Sciatic nerve (tissue), 2 donors: ENCODE data around the gene TRIM26. TPM values are rescaled to one million over a fixed set of nuclear protein-coding genes. Genes with fewer than 3 reads are reported as not detected.

Experiments used
- ATAC-seq: fragments of 200-7000 bp; cut with Tn5 transposase; one replicate; pipeline ENCODE4 v1.9.1; 2020; ENCODE audit warnings: mild to moderate bottlenecking, moderate library complexity
- DNase-seq: peaks from one replicate; pipeline ENCODE4 v3.0.0-alpha.2; 2020; ENCODE audit warnings: low spot score
- intact Hi-C: fragments of 100-400 bp; cut with DNase I; formaldehyde crosslinking; loops from one replicate; pipeline ENCODE4 v1.14.2; 2022
- total RNA-seq: library from RNA; stranded (reverse); fragmentation: NEBNext Ultra II Directional; extraction: Animal tissue kit (Norgen Biotek cat#: 25700); gene quantifications from one replicate; pipeline ENCODE4 v1.2.1, GENCODE V29; 2021
- donor health status: DM: no; HTN: no; CAD: no.
- donor health status: DM: no; HTN: no; CAD: no.

Gene TRIM26
- total RNA-seq, 1 donor from 2014 or later: 42.6 TPM

DNA sequence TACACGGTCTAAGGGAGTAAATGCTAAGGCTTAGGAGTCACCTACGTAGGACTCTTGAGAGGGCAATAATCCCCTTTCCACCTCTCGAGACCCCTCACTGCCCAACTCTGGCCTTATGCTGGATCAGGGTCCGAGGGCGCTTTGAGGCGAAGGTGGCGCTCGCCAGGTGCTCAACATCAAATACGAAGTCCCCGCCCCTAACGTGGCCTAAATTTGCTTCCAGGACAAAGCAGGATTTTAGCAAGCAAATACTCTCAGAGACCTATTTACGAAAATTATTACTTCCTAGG lies 406 bp upstream of the TRIM26 start:
- intact Hi-C loops: no loop called here
- ATAC-seq (no peak), DNase-seq (no peak)

- intact Hi-C loops: no loop called here
- ATAC-seq (no peak), DNase-seq (no peak)
Observed at GRCh38 chr6:30211899-30212298, 1.3 kb downstream of the TRIM26 start.

DNA sequence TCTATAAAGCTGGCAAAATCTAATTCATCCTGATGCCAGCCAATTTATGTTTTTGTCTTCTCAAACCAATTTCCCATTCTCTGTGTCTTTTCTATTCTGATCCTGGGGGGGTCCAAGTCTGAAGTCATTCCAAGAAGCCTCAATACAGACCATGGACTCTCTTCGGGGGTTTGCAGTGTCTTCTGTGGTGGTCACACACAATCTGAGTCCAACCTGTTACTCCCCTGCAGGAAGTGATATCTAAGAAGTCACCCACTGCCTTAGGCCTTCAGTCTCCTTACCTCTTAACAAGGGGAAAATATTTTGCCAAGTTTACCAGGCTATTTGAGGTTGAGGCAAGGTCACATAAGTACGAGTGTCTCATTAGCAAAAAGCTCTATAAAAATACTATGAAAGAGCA lies 1.9 kb downstream of the TRIM26 start:
- intact Hi-C loops: no loop called here
- DNase-seq (no peak), ATAC-seq (no peak)

GRCh38 chr6:30207619-30208295 lies 5.4 kb downstream of the TRIM26 start:
- no peak for DNase-seq
- ATAC-seq: peak; percentile 87

DNA sequence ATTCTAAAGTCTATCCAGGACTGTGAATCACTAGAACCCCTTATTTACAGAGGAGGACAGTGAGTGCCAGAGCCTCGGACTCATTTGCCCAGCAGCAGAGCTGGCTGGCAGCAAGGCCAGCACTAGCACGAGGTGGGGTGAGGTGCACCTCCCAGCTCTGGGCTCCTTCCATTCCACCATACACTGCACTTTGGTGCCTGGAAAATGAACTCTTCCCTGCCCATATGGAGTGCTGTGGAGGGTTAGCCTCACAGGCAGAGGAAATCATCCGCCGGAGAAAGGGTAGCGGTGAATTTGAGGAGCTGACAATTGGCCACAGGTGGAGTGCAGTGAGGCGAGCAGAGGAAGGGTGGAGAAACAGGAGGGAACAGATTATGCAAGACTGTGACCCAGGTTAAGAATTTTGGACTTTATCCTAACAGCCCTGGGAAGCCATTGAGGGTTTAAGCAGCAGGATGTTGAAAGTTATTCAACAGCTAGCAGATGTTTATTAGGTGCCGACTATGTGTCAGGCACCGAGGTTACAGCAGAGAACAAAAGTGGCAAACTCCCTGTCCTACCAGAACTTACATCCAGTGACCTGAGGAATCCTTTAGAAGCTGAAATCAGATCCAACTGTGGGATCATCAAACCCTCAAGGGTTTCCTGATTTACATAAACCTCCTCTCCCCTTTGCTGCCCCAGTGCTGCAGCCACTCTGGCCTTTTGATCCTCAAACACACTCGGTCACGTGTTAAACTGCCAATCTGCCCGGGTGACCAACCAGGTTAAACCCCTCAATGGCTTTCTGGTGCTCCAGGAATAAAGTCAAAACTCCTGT lies 6.2 kb downstream of the TRIM26 start:
- DNase-seq (no peak), ATAC-seq (peak; percentile 93)
- intact Hi-C loops: no loop called here

More at GRCh38 chr6:30207619-30208295, 5.4 kb downstream of the TRIM26 start:
- intact Hi-C loops: no loop called here

DNA sequence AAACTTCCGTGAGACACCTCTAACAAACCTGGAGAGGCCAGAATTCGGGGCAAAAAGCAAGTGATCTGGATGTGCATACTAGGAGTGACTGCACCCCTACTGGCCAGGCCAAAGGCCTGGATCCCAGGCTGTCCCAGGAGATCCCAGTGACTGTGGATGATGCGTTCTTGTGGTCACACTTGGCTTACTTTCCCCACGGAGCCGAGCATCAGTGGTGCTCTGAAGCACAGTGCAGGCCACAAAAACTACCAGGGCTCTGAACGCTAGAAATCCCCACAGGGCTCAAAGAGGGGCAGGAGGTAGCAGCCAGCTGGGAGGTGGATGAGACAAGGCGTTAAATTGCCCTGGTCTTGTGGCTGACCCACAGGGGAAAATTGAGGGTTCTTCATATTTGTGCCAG lies 7.1 kb downstream of the TRIM26 start:
- DNase-seq (no peak), ATAC-seq (peak; percentile 6)
- intact Hi-C loops: no loop called here

GRCh38 chr6:30204116-30204515 lies 9.1 kb downstream of the TRIM26 start:
- no peak for DNase-seq
- intact Hi-C loops: no loop called here

DNA sequence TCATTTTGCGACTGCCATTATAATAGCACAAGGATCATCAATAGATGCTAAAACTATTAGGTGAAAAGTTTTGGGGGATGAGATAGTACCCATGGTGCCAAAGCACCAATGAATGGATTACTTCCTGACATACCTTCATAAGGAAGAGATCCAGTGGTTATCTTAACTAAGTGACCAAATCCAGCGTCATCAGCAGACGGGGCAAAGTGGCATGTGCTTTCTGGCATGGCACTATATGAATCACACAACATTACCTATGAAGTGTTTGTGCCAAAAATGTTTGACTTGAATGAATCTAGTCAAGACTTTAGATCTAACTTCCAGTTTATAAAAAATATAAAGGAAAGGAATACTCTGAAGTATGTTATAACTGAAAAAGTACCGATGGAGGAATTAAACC lies 10.8 kb downstream of the TRIM26 start:
- no peak for ATAC-seq
- DNase-seq: no peak
- intact Hi-C loops: no loop called here

More at GRCh38 chr6:30204116-30204515, 9.1 kb downstream of the TRIM26 start:
- no peak for ATAC-seq

DNA sequence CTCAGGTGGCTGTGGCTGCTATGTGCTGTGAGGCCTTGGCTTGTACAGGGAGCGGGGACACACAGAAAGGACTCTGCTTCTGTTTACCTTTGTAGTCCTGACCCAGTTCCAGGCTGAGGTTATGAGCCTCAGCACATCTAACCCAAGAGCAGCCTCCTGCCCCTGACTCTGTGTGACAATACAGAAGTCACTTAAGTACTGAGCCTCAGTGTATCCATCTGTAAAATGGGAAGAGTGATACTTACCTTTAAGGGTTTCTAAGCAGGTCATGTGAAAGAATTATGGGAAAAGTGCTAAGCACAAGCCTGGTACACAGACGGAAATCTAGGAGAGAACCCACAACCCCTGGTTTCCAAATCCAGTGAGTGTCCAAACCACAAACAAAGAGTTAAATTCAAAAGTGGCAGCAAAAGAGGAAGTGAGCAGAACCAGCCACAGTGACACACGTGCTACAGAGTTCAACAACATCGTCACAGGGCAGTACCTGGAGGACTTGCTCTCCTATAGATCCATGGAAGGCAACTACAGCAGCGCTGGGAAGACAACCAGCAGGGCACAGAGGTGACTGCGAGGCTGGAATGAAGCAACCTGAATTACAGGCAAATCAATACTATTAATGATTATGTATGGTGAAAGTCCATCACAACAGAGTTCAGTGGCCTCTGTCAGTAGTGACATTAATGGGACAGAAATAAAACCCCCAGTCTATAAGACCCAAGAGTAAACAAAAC lies 12.5 kb downstream of the TRIM26 start:
- intact Hi-C loops: no loop called here
- DNase-seq (no peak), ATAC-seq (no peak)

DNA sequence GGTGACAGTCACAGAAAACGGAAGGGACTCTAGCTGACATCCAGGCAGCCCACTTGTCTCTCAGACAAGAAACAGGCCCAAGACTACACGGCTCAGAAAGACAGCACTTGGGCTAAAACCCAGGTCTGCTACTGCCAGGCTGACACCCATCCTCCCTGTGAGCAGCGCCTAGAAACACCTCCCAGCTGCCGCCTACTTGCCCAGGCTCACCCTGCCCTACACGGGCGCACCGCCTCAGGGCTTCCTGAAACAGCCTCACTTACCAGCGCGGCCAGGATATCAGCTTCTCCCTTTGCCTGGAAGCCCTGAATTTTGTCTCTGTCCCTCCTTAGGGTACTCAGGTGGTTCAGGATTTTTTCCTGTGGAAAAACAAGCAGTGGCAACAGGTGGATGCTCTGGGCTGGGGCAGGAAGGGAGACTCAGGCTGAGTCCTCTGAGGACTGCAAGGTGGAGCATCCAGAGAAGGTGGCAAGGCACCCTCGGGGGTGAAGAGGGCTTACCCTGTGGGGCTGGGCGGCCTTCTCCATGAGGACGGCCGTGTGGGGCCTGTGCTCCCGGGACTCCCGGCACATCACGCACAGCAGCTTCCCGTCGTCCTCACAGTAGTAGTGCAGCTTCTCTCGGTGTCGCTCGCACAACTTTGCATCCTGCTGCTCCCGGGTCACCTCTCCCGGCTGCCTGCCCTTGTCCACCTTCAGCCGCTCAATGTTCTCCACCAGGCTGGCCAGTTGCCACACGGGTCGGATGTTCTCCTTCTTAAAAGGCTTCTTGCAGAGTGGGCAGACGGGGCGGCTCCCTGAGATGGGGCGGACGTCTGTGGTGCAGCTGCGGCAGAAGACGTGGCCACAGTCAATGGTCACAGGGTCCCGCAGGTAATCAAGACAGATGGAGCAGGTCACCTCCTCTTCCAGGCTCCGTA lies 14.8 kb downstream of the TRIM26 start:
- intact Hi-C loops: no loop called here
- ATAC-seq (no peak), DNase-seq (no peak)

DNA sequence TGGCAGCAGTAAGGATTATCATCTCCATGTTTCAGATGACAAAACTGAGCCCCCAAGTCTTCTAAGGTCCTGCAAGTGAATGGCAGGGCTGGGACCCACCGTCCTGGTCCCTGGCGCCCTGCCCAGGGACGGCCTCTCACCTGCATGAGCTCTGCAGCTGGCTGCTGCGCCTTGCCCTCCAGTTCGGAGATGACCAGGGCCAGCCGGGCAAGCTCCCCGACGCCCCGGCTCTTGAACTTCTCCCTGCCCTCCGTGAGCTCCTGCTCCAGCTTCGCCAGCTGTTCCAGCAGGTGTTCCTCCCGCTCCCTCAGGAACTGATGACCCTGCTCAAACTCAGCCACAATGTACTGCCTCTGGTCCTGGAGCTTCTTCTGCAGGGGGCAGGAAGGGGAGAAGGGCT lies 16.8 kb downstream of the TRIM26 start:
- no peak for DNase-seq
- intact Hi-C loops: no loop called here

GRCh38 chr6:30195951-30196350 lies 17.3 kb downstream of the TRIM26 start:
- ATAC-seq (no peak), DNase-seq (no peak)
- intact Hi-C loops: no loop called here

More for the DNA sequence above, 16.8 kb downstream of the TRIM26 start:
- ATAC-seq: no peak

- intact Hi-C loops: no loop called here
- DNase-seq: no peak
Observed at GRCh38 chr6:30194797-30195690, 18.2 kb downstream of the TRIM26 start.

DNA sequence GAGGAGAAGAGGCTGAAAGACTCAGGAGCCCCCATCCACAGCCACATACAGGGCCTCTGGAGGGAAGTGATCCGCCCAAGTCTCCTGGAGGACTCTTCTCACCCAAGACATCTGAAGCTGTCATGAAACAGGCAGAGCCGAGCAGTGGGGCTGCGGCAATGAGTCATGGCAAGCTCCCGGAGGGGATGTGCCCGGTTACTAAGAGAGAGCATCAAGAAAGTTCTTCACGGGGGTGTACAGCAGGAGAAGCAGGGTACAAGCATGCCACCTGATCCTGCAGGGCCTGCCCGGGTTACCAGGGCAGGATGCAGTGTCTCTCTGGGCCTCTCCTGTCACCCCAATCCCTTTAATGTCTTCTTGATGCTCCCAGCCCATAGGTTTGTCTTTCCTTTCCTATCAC lies 21.1 kb downstream of the TRIM26 start:
- DNase-seq: no peak
- ATAC-seq: no peak
- intact Hi-C loops: no loop called here

More at GRCh38 chr6:30194797-30195690, 18.2 kb downstream of the TRIM26 start:
- no peak for ATAC-seq

- no peak for DNase-seq
- intact Hi-C loops: no loop called here
Observed at GRCh38 chr6:30188541-30188940, 24.7 kb downstream of the TRIM26 start.

GRCh38 chr6:30185846-30186484 lies 27.2 kb downstream of the TRIM26 start:
- no peak for DNase-seq
- peak; percentile 35 for ATAC-seq

More at GRCh38 chr6:30188541-30188940, 24.7 kb downstream of the TRIM26 start:
- ATAC-seq: no peak

GRCh38 chr6:30184417-30185031 lies 28.7 kb downstream of the TRIM26 start:
- ATAC-seq (no peak), DNase-seq (no peak)
- intact Hi-C loops: no loop called here

More at GRCh38 chr6:30185846-30186484, 27.2 kb downstream of the TRIM26 start:
- intact Hi-C loops: no loop called here
